HEK293 (cell line): ENCODE measurements around the gene GLRX.

ENCODE experiments used
- CTCF ChIA-PET: fragments of 350-600 bp; formaldehyde crosslinking; extraction: SDS; loops from one replicate; lab custom pipeline; 2021; ENCODE audit warnings: antibody characterized with exemption; lab: Yijun Ruan, JAX
- POLR2A ChIA-PET: fragments of 300-600 bp; formaldehyde crosslinking; extraction: SDS; loops from one replicate; lab custom pipeline; 2020; ENCODE audit warnings: antibody characterized with exemption, inconsistent platforms; lab: Yijun Ruan, JAX
- H3K27ac ChIP-seq: fragments of 200-500 bp; sonication (Bioruptor generic); 2 replicates; pipeline ENCODE4 v1.5.1; 2014; ENCODE audit warnings: low read depth, low read length, control low read depth, inconsistent platforms; ENCODE audit errors: extremely low read depth
- H3K36me3 ChIP-seq, 2 experiments: fragments of 200-500 bp in 1 of 2; sonication (Bioruptor generic) in 1 of 2; 1 replicate in 1 of 2; 2 replicates in 1 of 2; pipeline ENCODE4 v1.5.1; 2014 to 2017; ENCODE audit warnings: inconsistent platforms in 2 of 2, low read length in 2 of 2; ENCODE audit not compliant: control insufficient read depth in 2 of 2, insufficient read depth in 1 of 2
- H3K4me1 ChIP-seq: fragments of 200-500 bp; sonication (Bioruptor generic); 2 replicates; pipeline ENCODE4 v1.5.1; 2014; ENCODE audit warnings: mild to moderate bottlenecking, low read length, inconsistent platforms; ENCODE audit not compliant: control insufficient read depth, insufficient read depth
- H3K4me3 ChIP-seq: 2 replicates; pipeline ENCODE4 v1.5.1; 2011; ENCODE audit warnings: low read depth, mild to moderate bottlenecking, control low read depth, low read length, moderate library complexity
- H3K9me3 ChIP-seq: fragments of 200-500 bp; sonication (Bioruptor generic); 2 replicates; pipeline ENCODE4 v1.5.1; 2014; ENCODE audit warnings: low read depth, low read length, inconsistent platforms; ENCODE audit not compliant: control insufficient read depth, insufficient read depth
- KLF9 ChIP-seq: fragments of 450-650 bp; formaldehyde crosslinking; IDR thresholded peaks from 2 replicates; pipeline ENCODE4 v1.5.1; 2016; ENCODE audit warnings: missing biosample characterization, missing genetic modification characterization, low read depth
- SALL2 ChIP-seq: fragments of 450-650 bp; formaldehyde crosslinking; IDR thresholded peaks from 2 replicates; pipeline ENCODE4 v1.5.0; 2017; ENCODE audit warnings: missing biosample characterization, mild to moderate bottlenecking, missing genetic modification characterization, borderline replicate concordance
- SCRT1 ChIP-seq: fragments of 450-650 bp; formaldehyde crosslinking; IDR thresholded peaks from 2 replicates; pipeline ENCODE4 v1.5.1; 2016; ENCODE audit warnings: missing biosample characterization, missing genetic modification characterization, borderline replicate concordance
- SP7 ChIP-seq: fragments of 450-650 bp; formaldehyde crosslinking; IDR thresholded peaks from 2 replicates; pipeline ENCODE4 v1.5.1; 2016; ENCODE audit warnings: missing biosample characterization, missing genetic modification characterization
- ZBTB17 ChIP-seq: fragments of 450-650 bp; formaldehyde crosslinking; IDR thresholded peaks from 2 replicates; pipeline ENCODE4 v1.5.1; 2016; ENCODE audit warnings: missing biosample characterization, missing genetic modification characterization
- ZBTB48 ChIP-seq: fragments of 450-650 bp; formaldehyde crosslinking; IDR thresholded peaks from 2 replicates; pipeline ENCODE4 v1.5.1; 2016; ENCODE audit warnings: missing biosample characterization, missing genetic modification characterization
- ZFP41 ChIP-seq: fragments of 450-650 bp; formaldehyde crosslinking; IDR thresholded peaks from 2 replicates; pipeline ENCODE4 v1.5.1; 2016; ENCODE audit warnings: missing biosample characterization, missing genetic modification characterization, borderline replicate concordance
- ZFP69B ChIP-seq: fragments of 450-650 bp; formaldehyde crosslinking; IDR thresholded peaks from 2 replicates; pipeline ENCODE4 v1.5.1; 2016; ENCODE audit warnings: missing biosample characterization, missing genetic modification characterization
- ZNF138 ChIP-seq: fragments of 450-650 bp; formaldehyde crosslinking; IDR thresholded peaks from 2 replicates; pipeline ENCODE4 v1.5.1; 2016; ENCODE audit warnings: missing biosample characterization, missing genetic modification characterization, borderline replicate concordance
- ZNF184 ChIP-seq: fragments of 450-650 bp; IDR thresholded peaks from 2 replicates; pipeline ENCODE4 v1.5.1; 2018; ENCODE audit warnings: missing biosample characterization, mild to moderate bottlenecking, missing genetic modification characterization
- ZNF2 ChIP-seq: fragments of 450-650 bp; formaldehyde crosslinking; IDR thresholded peaks from 2 replicates; pipeline ENCODE4 v1.5.1; 2016; ENCODE audit warnings: missing biosample characterization, missing genetic modification characterization
- ZNF248 ChIP-seq: fragments of 450-650 bp; formaldehyde crosslinking; IDR thresholded peaks from 2 replicates; pipeline ENCODE4 v1.5.1; 2017; ENCODE audit warnings: missing biosample characterization, missing genetic modification characterization
- ZNF266 ChIP-seq: fragments of 450-650 bp; formaldehyde crosslinking; IDR thresholded peaks from 2 replicates; pipeline ENCODE4 v1.5.1; 2016; ENCODE audit warnings: missing biosample characterization, missing genetic modification characterization, low read depth
- ZNF391 ChIP-seq: fragments of 450-650 bp; formaldehyde crosslinking; IDR thresholded peaks from 2 replicates; pipeline ENCODE4 v1.5.1; 2016; ENCODE audit warnings: low read depth, missing biosample characterization, missing genetic modification characterization, borderline replicate concordance
- ZNF623 ChIP-seq: fragments of 450-650 bp; formaldehyde crosslinking; IDR thresholded peaks from 2 replicates; pipeline ENCODE4 v1.5.1; 2016; ENCODE audit warnings: missing biosample characterization, missing genetic modification characterization
- ZNF639 ChIP-seq: fragments of 450-650 bp; formaldehyde crosslinking; IDR thresholded peaks from 2 replicates; pipeline ENCODE4 v1.5.1; 2016; ENCODE audit warnings: missing biosample characterization, missing genetic modification characterization
- ZNF654 ChIP-seq: fragments of 450-650 bp; formaldehyde crosslinking; IDR thresholded peaks from 2 replicates; pipeline ENCODE4 v1.5.1; 2016; ENCODE audit warnings: low read depth, missing biosample characterization, missing genetic modification characterization
- ZNF658 ChIP-seq: fragments of 450-650 bp; formaldehyde crosslinking; IDR thresholded peaks from 2 replicates; pipeline ENCODE4; 2016; ENCODE audit warnings: missing biosample characterization, missing genetic modification characterization
- ZNF660 ChIP-seq: fragments of 450-650 bp; IDR thresholded peaks from 2 replicates; pipeline ENCODE4 v1.5.1; 2018; ENCODE audit warnings: missing biosample characterization, mild to moderate bottlenecking, missing genetic modification characterization
- ZNF692 ChIP-seq: fragments of 450-650 bp; formaldehyde crosslinking; IDR thresholded peaks from 2 replicates; pipeline ENCODE4 v1.5.1; 2016; ENCODE audit warnings: missing biosample characterization, missing genetic modification characterization
- ZNF76 ChIP-seq: fragments of 450-650 bp; formaldehyde crosslinking; IDR thresholded peaks from 2 replicates; pipeline ENCODE4; 2016; ENCODE audit warnings: low read depth, missing biosample characterization, missing genetic modification characterization, borderline replicate concordance
- TF ChIP-seq, protein P1 (sequence below): fragments of 450-650 bp; formaldehyde crosslinking; IDR thresholded peaks from 2 replicates; pipeline ENCODE4 v1.5.1; 2016; ENCODE audit warnings: missing biosample characterization, missing genetic modification characterization
- TF ChIP-seq, protein P2 (sequence below): fragments of 450-650 bp; formaldehyde crosslinking; IDR thresholded peaks from 2 replicates; pipeline ENCODE4 v1.5.1; 2016; ENCODE audit warnings: missing biosample characterization, missing genetic modification characterization, borderline replicate concordance

The GLRX gene

GRCh38 chr5:95847261-95847592 is 24.7 kb upstream of the GLRX start (continued):
- TF ChIP-seq ZNF639 (tag by site-specific recombination), result no peak
- TF ChIP-seq ZNF660 (tag by site-specific recombination), result no peak
- TF ChIP-seq ZNF248 (tag by site-specific recombination), result no peak
- TF ChIP-seq ZNF184 (tag by site-specific recombination), result no peak
- no peak for TF ChIP-seq ZNF658 (tag by site-specific recombination)

- no peaks in the 10 kb centered on the region for H3K36me3 ChIP-seq
- no peak overlapping the region for H3K4me3 ChIP-seq
- no peak for TF ChIP-seq ZFP41
- TF ChIP-seq ZNF2, result 0 out of 2 replicates have a peak, but pooled peaks have one; percentile 37
- TF ChIP-seq ZBTB48 (tag by site-specific recombination), result peak; percentile 66; the same call in 1 of the 2 replicates
- peak; percentile 85 for TF ChIP-seq ZNF692 (tag by site-specific recombination)
- TF ChIP-seq SP7 (tag by site-specific recombination), result peak; percentile 40; the same call in 1 of the 2 replicates
- TF ChIP-seq ZFP69B (tag by site-specific recombination), result peak; percentile 81
- TF ChIP-seq ZNF138, result no peak
- peak; percentile 44; the same call in 1 of the 2 replicates for TF ChIP-seq ZBTB17 (tag by site-specific recombination)
- peak; percentile 87 for TF ChIP-seq ZNF654 (tag by site-specific recombination)
- TF ChIP-seq, protein P1, sequence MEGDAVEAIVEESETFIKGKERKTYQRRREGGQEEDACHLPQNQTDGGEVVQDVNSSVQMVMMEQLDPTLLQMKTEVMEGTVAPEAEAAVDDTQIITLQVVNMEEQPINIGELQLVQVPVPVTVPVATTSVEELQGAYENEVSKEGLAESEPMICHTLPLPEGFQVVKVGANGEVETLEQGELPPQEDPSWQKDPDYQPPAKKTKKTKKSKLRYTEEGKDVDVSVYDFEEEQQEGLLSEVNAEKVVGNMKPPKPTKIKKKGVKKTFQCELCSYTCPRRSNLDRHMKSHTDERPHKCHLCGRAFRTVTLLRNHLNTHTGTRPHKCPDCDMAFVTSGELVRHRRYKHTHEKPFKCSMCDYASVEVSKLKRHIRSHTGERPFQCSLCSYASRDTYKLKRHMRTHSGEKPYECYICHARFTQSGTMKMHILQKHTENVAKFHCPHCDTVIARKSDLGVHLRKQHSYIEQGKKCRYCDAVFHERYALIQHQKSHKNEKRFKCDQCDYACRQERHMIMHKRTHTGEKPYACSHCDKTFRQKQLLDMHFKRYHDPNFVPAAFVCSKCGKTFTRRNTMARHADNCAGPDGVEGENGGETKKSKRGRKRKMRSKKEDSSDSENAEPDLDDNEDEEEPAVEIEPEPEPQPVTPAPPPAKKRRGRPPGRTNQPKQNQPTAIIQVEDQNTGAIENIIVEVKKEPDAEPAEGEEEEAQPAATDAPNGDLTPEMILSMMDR (tag by site-specific recombination), result peak; percentile 73
- no peak for TF ChIP-seq SCRT1 (tag by site-specific recombination)
- TF ChIP-seq ZNF660 (tag by site-specific recombination), result peak; percentile 33; the same call in 1 of the 2 replicates
- TF ChIP-seq SALL2 (tag by site-specific recombination), result no peak
- no peaks in the 10 kb centered on the region for H3K4me1 ChIP-seq
- H3K27ac ChIP-seq, result no peak overlapping the region
- no peaks in the 10 kb centered on the region for H3K9me3 ChIP-seq
- ChIA-PET CTCF (interaction anchor here (0.5 to 6.5 kb wide), 27 partner anchors 9 to 877 kb away, joined by 3 to 86 read pairs (median 4); partner anchors contain the start of genes ARSK, RFESD and SKIC3), POLR2A (interaction anchor here (1.0 kb wide), 1 partner anchor 200 kb away, joined by 3 read pairs; the partner anchor contains the start of gene RFESD)
Observed at GRCh38 chr5:95846554-95847260, 24.2 kb upstream of the GLRX start.

DNA sequence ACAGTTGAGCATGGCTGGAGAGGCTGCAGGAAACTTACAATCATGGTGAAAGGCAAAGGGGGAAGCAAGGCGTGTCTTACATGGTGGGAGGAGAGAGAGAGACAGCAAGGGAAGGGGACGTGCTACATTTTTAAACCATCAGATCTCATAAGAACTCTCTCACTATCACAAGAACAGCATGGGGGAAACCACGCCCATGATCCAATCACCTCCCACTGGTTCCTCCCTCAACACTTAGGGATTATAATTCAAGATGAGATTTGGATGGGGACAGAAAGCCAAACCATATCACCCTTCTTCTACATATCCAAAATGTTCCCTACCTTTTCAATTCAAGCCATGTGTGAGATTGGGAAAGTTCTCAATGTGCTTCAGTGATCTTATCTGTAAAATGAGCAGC is 22.9 kb upstream of the GLRX start:
- ChIA-PET CTCF (interaction anchor here (0.9 to 6.5 kb wide), 3 partner anchors 8 to 63 kb away, joined by 4 to 86 read pairs (median 13); no protein-coding TSS in a partner anchor), POLR2A (no interaction called here)
- H3K4me1 ChIP-seq, result no peaks in the 10 kb centered on the region
- H3K36me3 ChIP-seq, result no peaks in the 10 kb centered on the region
- H3K9me3 ChIP-seq, result no peaks in the 10 kb centered on the region
- no peak overlapping the region for H3K27ac ChIP-seq
- H3K4me3 ChIP-seq, result no peak overlapping the region
- no peak for TF ChIP-seq ZNF391 (tag by site-specific recombination)
- TF ChIP-seq KLF9, result no peak
- no peak for TF ChIP-seq ZNF623 (tag by site-specific recombination)
- no peak for TF ChIP-seq ZNF76
- TF ChIP-seq, protein P2, sequence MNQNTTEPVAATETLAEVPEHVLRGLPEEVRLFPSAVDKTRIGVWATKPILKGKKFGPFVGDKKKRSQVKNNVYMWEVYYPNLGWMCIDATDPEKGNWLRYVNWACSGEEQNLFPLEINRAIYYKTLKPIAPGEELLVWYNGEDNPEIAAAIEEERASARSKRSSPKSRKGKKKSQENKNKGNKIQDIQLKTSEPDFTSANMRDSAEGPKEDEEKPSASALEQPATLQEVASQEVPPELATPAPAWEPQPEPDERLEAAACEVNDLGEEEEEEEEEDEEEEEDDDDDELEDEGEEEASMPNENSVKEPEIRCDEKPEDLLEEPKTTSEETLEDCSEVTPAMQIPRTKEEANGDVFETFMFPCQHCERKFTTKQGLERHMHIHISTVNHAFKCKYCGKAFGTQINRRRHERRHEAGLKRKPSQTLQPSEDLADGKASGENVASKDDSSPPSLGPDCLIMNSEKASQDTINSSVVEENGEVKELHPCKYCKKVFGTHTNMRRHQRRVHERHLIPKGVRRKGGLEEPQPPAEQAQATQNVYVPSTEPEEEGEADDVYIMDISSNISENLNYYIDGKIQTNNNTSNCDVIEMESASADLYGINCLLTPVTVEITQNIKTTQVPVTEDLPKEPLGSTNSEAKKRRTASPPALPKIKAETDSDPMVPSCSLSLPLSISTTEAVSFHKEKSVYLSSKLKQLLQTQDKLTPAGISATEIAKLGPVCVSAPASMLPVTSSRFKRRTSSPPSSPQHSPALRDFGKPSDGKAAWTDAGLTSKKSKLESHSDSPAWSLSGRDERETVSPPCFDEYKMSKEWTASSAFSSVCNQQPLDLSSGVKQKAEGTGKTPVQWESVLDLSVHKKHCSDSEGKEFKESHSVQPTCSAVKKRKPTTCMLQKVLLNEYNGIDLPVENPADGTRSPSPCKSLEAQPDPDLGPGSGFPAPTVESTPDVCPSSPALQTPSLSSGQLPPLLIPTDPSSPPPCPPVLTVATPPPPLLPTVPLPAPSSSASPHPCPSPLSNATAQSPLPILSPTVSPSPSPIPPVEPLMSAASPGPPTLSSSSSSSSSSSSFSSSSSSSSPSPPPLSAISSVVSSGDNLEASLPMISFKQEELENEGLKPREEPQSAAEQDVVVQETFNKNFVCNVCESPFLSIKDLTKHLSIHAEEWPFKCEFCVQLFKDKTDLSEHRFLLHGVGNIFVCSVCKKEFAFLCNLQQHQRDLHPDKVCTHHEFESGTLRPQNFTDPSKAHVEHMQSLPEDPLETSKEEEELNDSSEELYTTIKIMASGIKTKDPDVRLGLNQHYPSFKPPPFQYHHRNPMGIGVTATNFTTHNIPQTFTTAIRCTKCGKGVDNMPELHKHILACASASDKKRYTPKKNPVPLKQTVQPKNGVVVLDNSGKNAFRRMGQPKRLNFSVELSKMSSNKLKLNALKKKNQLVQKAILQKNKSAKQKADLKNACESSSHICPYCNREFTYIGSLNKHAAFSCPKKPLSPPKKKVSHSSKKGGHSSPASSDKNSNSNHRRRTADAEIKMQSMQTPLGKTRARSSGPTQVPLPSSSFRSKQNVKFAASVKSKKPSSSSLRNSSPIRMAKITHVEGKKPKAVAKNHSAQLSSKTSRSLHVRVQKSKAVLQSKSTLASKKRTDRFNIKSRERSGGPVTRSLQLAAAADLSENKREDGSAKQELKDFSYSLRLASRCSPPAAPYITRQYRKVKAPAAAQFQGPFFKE (tag by site-specific recombination), result no peak
- TF ChIP-seq ZNF266 (tag by site-specific recombination), result no peak
